HG03442 (cell line): ENCODE results near the gene CNNM2.
"Not testable (repeated sequence)": the region's sequence is repeated elsewhere in the genome, so short reads cannot be mapped to it uniquely, and the experiment has no call there.

Experiments used
- ATAC-seq: cut with Tn5 transposase; IDR thresholded peaks from one replicate; pipeline ENCODE4 v1.9.1; 2021; ENCODE audit warnings: mild to moderate bottlenecking, moderate library complexity; ENCODE audit not compliant: unreplicated experiment

CNNM2 gene

DNA sequence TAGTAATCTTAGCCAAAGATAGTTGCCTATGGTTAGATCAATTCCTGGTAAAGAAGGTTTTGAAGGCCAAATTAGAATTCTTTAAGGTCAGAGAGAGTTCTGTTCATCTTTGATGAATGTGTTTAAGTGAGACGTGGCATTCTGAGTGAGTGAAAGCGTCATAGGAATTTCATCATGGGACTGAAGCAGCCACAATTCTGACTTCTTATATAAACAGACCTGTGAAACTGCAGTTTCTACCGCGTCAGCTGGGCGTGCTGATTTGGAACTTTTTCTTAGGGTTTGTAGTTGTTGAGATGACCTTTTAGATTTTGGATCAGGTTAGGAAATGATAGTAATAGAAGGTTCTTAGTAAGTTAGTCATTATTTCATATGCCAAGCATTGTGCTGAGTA, 103.8 kb downstream of the CNNM2 start:
- no peak for ATAC-seq

DNA sequence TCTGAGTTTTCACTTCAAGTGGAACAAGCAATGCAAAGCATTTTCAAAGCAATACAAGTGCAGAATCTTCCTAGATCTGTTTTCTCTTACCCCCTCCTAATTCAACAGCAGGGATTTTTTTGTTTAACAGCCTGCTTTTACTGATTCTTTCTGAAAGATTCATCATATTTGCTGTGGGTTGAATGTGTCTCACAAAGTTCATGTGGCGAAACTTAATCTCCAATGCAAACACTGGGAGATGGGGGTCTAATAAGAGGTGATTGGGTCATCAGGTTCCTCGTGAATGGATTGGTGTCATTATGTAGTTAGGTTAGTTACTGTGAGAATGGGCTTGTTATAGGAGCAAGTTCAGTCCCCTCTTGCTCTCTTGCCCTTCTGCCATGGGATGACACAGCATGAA, 107.6 kb downstream of the CNNM2 start:
- no peak for ATAC-seq

DNA sequence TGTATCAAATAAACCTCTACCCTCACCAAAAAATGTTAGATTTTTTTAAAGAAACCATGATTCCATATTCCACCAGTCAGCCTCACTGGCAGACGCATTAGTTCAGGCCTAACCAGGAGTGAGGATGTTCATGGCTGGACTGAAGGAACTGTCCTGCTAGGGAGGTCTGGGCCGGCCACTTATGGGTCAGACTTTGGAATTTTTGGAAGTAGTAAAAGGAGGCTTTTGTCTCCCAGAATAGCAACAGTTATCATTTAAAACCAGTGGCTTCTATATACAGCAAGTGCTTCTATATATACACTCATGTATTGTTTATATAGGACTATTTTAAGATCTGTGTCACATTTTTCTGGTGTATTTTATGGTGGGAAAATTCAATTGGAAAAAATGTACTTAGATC, 120.5 kb downstream of the CNNM2 start:
- ATAC-seq = no peak

DNA sequence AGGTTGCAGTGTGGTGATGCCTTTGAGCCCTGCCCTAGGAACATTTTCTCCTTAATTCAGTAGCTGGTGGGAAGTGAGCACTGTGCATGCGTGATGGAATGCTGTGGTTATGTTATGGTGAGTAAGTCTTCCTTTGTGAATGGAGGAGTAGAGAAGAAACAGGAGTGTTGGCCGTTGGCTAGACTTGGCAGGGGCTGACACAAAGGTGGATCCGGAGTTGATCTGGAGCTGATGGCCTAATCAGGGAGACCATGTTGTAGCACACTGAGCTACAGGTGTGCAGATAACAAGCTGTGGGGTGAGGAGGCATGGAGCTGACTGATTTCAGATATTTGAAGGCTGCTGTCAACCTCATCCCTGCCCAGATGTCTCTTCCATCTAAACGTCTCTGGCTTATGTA, 122.3 kb downstream of the CNNM2 start:
- ATAC-seq = no peak

DNA sequence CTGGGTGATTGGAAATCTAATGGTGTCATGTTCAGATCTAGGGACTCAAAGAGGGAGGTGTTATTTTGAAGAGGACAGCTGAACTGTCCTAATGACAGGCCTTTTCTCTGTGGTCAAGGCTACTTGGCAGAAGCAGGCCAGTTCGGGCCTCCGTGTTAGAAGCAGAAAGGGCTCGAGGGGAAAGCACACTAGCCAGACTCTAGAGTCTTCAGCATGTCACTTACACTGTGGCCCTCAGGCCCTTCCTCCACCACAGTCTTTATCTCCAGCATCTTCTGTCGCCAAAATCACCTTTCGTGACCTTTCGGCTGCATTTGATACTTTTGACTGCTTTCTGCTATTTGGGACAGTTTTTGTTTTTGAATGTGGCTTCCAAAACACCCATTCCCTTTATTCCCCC, 123.3 kb downstream of the CNNM2 start:
- ATAC-seq = no peak

DNA sequence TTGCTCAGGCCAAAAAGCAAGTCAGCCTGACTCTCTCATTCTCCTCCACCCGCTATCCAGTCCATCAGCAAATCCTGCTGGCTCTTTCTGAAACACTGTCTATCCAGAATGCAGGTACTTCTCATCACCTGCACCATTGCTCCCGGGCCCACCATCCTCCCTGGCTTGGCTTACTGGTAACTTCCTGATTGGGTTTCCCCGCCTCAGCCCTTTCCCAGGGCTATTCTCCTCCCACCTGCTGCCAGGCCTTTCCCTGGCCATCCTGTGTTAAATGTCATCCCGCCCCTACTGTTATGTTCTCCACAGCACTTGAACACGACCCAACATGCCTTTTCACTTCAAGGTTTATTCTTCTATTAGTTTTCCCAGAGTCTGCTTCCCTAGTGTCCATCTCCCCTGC, 124.0 kb downstream of the CNNM2 start:
- ATAC-seq = no peak

DNA sequence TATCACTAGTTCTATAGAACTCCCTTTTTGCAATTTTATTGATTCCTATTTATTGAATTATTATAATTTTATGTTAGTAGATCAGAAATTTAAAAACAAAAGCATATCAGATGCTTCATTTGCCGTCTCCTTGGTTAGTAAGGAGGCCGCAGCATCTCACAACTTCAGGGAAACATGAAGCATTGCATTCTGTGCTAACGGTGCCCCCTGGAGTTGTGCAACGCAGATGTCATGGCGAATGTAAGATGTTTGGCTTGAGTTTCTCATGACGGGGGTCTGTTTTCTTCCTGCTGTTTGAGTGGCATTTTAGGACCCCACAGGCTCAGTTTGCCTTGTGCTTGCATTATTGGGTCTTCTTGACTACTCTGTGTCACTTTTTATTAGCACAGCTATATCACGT, 124.8 kb downstream of the CNNM2 start:
- no peak for ATAC-seq

DNA sequence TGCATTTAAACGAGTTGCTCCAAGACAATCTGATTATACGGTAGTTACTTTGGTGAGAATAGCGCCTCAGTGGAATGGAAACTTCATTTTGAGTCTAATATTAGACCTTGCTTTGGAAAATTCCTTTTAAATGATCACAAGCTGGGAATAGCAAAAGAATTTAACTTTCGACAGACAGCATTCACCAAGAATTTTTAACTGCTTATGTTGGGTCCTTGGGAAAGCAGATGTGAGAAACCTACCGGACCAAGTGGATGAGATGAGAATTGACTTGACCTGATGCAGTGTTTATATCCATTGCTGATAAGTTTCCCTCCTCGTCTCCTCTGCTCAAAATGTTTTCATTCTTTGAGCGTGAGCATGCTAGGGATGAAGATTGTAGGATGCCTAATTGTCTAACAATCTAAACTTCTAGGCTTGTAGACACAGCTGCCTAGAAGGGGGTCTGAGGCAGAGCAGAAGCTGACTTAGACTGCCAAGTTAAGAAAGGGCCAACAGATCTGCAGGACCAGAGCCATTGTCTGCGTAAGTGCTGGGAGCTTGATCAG, 126.9 kb downstream of the CNNM2 start:
- ATAC-seq = no peak

DNA sequence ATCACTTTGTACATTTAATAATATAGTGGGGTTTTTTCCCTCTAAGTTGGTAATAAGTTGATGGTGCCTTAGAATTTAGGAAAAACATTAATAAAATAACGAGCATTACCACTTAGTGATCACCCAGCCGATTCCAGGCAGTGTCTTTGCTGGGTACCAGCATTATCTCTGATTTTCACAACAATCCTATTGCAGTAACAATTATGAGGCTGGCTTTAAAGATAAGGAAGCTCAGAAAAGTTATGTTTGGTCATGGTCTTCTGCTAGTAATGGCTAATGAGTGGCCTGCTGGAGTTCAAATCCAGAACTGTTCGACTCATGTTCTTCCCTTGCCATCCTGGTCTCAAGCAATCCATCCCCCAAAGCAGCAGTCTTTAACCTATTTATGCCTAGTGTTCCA, 127.9 kb downstream of the CNNM2 start:
- no peak for ATAC-seq

DNA sequence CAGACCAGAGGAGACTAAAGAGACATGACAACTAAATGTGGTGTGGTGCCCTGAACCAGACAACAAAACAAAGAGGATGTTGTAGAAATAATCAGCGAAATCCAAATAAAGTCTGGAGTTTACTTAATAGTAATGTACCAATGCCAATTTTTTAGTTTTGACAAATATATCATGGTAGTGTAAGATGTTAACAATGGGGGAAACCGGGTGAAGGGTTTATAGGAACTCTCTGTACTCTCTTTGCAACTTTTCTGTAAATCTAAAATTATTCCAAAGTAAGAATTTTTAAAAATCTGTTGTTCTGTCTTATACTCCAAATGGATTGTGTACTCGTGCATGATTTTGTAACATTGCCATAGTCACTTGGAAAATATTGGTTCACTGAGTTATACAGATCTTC, 129.3 kb downstream of the CNNM2 start:
- ATAC-seq = no peak

DNA sequence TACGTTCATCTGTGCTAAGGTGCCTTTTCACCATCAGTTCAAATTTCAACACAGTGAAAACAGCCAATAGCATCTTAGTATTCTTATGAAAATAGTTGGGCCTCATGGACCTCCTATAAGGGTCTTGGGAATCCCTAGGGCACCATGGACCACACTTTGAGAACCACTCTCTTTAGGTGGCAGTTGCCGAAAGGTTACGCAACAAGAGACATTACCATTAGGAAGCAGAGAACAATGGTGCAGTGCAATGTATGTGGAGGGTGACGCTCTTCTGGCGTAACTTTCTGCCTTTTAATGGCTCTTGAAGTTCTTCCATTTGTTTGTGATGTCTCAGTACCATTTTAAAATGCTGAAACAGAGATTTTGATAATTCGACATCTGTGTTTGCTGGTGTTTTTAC, 131.1 kb downstream of the CNNM2 start:
- no peak for ATAC-seq

DNA sequence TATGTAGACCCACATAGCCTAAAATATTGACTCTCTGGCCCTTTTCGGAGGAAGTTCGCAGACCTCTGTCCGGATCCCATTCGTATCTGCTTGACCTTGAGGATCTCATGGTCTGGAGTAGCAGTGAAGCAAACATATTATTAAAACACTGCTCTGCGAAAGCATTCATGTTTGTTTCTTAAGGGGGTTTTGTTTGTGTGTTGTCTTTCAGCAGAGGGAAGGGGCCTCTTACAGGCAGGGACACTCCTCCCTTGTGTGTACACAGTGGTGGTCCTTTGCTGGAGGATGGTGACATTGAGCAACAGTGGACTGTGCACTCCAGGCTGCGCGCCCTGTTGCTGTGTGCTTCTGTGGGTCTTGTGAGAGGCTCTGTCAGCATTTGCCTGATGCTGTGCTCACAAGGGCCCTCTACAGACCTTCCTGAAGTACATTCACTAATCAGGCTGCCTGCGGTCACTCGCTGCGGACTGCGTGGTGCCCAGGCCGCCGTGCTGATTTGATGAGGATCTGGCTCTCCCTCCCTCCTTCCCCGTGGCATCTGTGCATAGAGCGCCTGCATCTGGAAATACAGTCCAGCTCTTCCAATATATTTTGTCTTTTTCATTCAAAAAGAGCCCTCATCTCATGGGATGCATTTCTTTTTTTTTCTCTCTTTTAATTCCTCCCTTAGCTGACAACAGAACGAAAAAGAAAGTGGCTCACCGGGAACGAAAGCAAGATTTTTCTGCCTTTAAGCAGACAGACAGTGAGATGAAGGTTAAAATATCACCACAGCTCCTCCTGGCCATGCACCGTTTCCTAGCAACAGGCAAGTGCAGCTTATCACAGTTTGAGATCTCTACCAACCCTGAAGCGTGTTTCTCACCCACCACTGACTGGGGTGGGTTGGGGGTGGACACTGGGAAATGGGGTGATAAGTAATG, 135.8 kb downstream of the CNNM2 start:
- peak; percentile 83 for ATAC-seq

DNA sequence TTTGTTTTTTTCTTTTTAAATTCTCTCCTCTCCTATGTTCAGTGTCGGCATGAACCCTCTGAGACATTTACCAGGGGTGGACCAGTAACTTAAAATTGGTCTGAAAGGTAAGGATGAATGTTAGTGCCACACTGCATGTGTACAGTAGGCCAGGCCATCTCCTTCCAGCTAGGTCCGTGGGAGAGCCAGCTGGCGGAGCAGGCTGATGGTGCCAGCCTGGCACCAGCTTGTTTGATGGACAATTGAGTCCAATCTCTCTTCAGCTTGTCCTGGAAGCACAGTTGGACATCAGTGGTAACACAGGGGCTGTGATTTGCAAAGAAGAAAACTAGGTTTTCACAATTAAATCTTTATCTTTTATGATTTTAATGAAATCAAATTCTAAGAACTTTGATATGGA, 136.5 kb downstream of the CNNM2 start:
- no peak for ATAC-seq

DNA sequence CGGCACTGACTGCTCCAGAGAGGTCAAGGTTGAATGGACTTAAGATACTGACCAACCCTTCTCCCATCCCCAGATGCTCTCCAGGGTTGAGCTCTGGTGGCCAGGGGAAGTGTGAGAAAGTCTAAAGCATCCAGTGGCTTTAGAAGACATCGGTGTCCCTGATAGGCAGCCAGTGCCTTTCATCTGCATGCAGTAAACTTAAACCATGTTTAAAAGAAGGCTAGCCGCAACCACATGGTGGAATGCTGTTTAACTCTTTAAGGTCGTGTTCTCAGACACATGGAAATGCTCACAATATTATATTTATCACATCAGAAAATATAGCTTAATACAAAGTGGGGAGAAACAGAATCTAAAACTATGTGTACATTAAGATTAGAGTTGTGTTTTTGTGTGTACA, 137.0 kb downstream of the CNNM2 start:
- no peak for ATAC-seq

DNA sequence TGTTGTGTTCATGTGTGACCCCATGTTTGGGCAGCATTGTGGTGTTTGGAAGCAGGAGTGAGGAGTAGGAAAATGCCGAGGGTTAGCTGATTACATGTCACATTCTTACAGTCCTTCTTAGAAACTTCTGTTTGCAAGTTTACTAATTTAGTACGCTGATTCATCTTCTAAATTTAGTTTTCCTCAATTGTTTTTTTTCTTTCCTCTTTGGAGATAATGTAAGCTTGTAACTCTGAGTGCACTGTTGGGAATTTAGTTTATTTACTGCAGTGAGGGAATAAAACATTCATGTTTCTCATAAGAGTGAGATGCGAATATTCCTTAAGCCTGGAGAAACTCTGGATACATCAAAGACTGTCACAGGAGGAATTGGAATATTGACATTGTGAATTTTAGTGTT, 139.9 kb downstream of the CNNM2 start:
- no peak for ATAC-seq

DNA sequence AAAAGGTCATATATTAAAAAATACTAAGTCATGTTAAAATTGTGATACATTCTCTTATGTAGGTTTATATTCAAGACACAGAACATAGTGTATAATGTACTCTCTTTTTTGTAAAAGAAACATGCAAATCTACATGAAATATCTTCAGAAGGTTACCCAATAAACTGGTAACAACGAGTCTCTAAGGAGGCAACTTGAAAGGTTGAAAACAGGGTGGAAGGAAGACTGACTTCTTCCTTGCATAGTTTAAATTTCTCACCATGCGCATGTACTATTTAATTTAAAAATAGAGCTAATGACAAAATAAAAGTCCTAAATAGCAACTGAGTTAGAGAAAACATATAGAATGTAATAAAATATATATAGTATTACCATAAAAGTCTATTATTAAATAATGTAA, 142.5 kb downstream of the CNNM2 start:
- ATAC-seq = no peak

DNA sequence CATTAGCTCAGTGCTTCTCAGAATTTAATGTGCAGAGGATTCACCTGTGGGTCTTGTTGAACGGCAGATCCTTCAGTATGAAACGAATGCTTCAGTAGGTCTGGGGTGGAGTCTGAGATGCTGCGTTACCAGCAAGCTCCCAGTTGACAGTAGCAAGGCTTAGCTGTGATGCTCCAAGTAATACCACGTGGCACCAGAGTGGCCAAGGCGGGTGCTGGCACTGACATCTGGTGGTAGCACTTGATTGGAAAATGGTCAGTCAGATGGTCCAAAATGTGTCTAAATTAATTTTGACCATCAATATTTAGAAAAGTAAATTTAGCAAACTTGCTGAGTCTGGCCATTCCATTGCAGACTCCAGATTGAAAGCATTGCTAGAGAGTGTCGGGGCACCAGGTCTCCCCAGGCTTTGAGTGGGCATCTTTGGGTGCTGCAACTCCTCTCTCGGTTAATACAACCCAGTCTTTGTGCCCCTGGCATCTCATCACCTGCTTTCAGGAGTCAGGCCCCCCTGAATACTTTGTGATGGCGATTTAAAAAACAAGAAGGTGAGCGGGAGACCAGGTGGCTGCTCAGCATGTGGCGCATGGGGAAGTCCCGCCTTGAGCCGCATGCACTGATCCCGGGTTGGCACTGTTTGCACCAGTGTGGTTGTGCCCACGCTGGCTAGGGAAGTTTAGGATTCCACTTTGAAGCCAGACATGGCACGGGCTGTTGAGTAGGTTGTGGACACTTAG, 144.9 kb downstream of the CNNM2 start:
- ATAC-seq = no peak

DNA sequence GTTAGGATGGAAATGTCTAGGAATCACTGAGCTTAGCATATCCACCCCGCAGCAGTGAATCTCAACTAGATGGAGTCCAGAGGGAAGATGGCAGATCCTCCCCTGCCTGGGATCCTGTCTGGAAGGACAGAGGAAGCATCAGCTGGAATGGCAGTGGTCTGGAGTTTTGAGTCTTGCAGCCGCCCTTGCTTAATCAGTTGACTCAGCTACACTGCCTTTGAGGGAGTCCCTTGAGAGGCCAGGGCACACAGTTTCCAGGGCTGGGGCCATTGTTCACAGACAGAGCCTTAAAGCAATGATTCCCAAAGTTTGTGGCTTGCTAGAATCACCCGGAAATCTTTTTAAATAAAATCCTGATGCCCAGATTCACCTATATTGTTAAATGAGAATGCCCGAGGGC, 146.9 kb downstream of the CNNM2 start:
- no peak for ATAC-seq

DNA sequence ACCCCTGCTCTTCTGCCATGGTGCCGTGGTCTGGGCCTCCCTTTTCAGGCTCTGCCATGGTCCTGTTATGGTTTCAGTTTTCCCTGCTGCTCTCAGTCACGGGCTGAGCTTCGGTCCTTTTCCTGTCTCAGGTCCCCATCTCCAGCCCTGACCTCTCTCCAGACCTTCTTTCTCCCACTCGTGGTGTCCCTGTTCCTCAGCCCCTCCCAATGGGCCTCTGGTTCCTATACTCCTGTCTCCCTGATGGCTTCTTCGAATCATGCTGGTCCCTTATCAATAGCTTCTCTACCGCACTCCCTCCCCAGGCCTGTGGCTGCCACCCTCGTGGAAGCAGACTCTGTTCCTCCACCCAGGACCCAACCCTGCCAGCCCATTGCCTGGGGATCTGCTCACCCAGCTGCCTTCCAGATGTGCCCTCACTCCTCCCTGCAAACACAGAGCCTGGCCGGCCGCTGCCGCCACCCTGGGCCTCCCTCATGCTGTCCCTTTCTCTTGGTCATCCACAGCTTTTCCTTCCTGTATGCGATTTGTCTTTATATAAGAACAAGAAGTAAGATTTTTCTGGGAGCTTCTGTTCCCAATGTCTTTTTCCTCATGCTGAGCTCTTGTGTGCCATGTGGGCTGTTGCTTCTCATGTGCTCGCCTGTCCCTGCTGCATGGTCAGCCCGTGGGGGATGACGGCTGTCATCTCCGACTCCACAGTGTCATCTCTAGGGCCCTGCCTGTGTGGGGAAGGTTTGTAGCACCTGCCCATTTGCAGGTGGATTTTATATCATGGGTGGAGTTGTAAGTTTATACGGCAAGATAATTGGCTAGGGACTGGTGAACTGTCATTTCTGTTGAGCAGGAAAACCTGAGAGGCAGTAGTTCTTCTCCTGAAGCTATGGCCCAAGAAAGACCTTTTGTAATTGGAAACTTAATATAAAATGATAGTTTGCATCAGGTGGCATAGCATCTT, 148.3 kb downstream of the CNNM2 start:
- no peak for ATAC-seq

DNA sequence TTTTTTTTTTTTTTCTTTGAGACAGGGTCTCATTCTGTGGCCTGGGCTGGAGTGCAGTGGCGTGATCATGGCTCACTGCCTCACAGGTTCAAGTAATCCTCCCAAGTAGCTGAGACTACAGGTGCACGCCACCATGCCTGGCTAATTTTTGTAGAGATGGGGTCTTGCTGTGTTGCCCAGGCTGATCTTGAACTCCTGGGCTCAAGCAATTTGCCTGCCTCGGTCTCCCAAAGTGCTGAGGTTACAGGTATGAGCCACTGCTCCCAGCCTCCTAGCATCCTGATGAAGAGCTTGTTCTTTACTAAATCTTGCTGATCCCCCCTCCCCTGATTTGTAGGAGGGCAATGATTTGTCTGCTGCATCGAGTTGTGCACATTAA, 149.0 kb downstream of the CNNM2 start:
- not testable (repeated sequence) for ATAC-seq

DNA sequence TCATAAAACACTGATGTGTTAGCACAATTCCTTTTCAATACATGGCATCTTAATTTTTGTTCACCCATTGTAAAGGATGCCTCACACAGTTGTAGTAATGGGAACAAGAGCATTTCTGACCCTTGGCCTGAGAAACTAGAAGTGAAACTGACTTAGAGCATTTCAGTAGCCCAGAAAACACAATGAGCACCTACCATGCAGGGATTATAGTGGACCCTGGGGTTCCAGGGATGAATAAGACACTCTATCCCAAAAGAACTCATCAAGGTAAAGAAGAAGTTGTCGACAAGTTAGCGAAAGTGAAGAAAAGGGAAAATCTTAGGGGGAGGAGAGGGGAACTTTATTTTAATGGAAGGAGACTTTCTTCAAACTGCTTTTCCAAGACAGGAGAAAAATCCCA, 149.4 kb downstream of the CNNM2 start:
- ATAC-seq = no peak
